HEK293 (cell line): ENCODE data around the gene TSBP1.

Experiments used
- CTCF ChIA-PET: fragments of 350-600 bp; formaldehyde crosslinking; extraction: SDS; loops from one replicate; lab custom pipeline; 2021; ENCODE audit warnings: antibody characterized with exemption; lab: Yijun Ruan, JAX
- POLR2A ChIA-PET: fragments of 300-600 bp; formaldehyde crosslinking; extraction: SDS; loops from one replicate; lab custom pipeline; 2020; ENCODE audit warnings: antibody characterized with exemption, inconsistent platforms; lab: Yijun Ruan, JAX
- H3K27ac ChIP-seq: fragments of 200-500 bp; sonication (Bioruptor generic); 2 replicates; pipeline ENCODE4 v1.5.1; 2014; ENCODE audit warnings: low read depth, low read length, control low read depth, inconsistent platforms; ENCODE audit errors: extremely low read depth
- H3K36me3 ChIP-seq, 2 experiments: fragments of 200-500 bp in 1 of 2; sonication (Bioruptor generic) in 1 of 2; 1 replicate in 1 of 2; 2 replicates in 1 of 2; pipeline ENCODE4 v1.5.1; 2014 to 2017; ENCODE audit warnings: inconsistent platforms in 2 of 2, low read length in 2 of 2; ENCODE audit not compliant: control insufficient read depth in 2 of 2, insufficient read depth in 1 of 2
- H3K4me1 ChIP-seq: fragments of 200-500 bp; sonication (Bioruptor generic); 2 replicates; pipeline ENCODE4 v1.5.1; 2014; ENCODE audit warnings: mild to moderate bottlenecking, low read length, inconsistent platforms; ENCODE audit not compliant: control insufficient read depth, insufficient read depth
- H3K4me3 ChIP-seq: 2 replicates; pipeline ENCODE4 v1.5.1; 2011; ENCODE audit warnings: low read depth, mild to moderate bottlenecking, control low read depth, low read length, moderate library complexity
- H3K9me3 ChIP-seq: fragments of 200-500 bp; sonication (Bioruptor generic); 2 replicates; pipeline ENCODE4 v1.5.1; 2014; ENCODE audit warnings: low read depth, low read length, inconsistent platforms; ENCODE audit not compliant: control insufficient read depth, insufficient read depth
- GLIS1 ChIP-seq: fragments of 450-650 bp; formaldehyde crosslinking; IDR thresholded peaks from 2 replicates; pipeline ENCODE4 v1.5.1; 2016; ENCODE audit warnings: missing biosample characterization, missing genetic modification characterization
- KLF7 ChIP-seq: fragments of 450-650 bp; formaldehyde crosslinking; IDR thresholded peaks from 2 replicates; pipeline ENCODE4 v1.5.1; 2016; ENCODE audit warnings: missing biosample characterization, missing genetic modification characterization, borderline replicate concordance
- OVOL3 ChIP-seq: fragments of 450-650 bp; formaldehyde crosslinking; IDR thresholded peaks from 2 replicates; pipeline ENCODE4 v1.5.1; 2016; ENCODE audit warnings: missing biosample characterization, missing genetic modification characterization
- SALL2 ChIP-seq: fragments of 450-650 bp; formaldehyde crosslinking; IDR thresholded peaks from 2 replicates; pipeline ENCODE4 v1.5.0; 2017; ENCODE audit warnings: missing biosample characterization, mild to moderate bottlenecking, missing genetic modification characterization, borderline replicate concordance
- SCRT2 ChIP-seq: fragments of 450-650 bp; formaldehyde crosslinking; IDR thresholded peaks from 2 replicates; pipeline ENCODE4 v1.5.1; 2016; ENCODE audit warnings: missing biosample characterization, missing genetic modification characterization
- ZNF10 ChIP-seq: fragments of 450-650 bp; formaldehyde crosslinking; IDR thresholded peaks from 2 replicates; pipeline ENCODE4 v1.5.1; 2017; ENCODE audit warnings: missing biosample characterization, missing genetic modification characterization
- ZNF121 ChIP-seq: fragments of 450-650 bp; formaldehyde crosslinking; IDR thresholded peaks from 2 replicates; pipeline ENCODE4 v1.5.1; 2016; ENCODE audit warnings: missing biosample characterization, missing genetic modification characterization
- ZNF155 ChIP-seq: fragments of 450-650 bp; formaldehyde crosslinking; IDR thresholded peaks from 2 replicates; pipeline ENCODE4 v1.5.1; 2016; ENCODE audit warnings: missing biosample characterization, missing genetic modification characterization
- ZNF548 ChIP-seq: fragments of 450-650 bp; formaldehyde crosslinking; IDR thresholded peaks from 2 replicates; pipeline ENCODE4 v1.5.1; 2016; ENCODE audit warnings: missing biosample characterization, missing genetic modification characterization
- ZNF654 ChIP-seq: fragments of 450-650 bp; formaldehyde crosslinking; IDR thresholded peaks from 2 replicates; pipeline ENCODE4 v1.5.1; 2016; ENCODE audit warnings: low read depth, missing biosample characterization, missing genetic modification characterization
- ZNF664 ChIP-seq: fragments of 450-650 bp; formaldehyde crosslinking; IDR thresholded peaks from 2 replicates; pipeline ENCODE4 v1.5.1; 2016; ENCODE audit warnings: missing biosample characterization, missing genetic modification characterization
- ZNF791 ChIP-seq: fragments of 450-650 bp; formaldehyde crosslinking; IDR thresholded peaks from 2 replicates; pipeline ENCODE4 v1.5.1; 2016; ENCODE audit warnings: missing biosample characterization, missing genetic modification characterization
- TF ChIP-seq, protein P1 (sequence below): fragments of 450-650 bp; formaldehyde crosslinking; IDR thresholded peaks from 2 replicates; pipeline ENCODE4 v1.5.1; 2016; ENCODE audit warnings: missing biosample characterization, missing genetic modification characterization, borderline replicate concordance
- TF ChIP-seq, protein P2 (sequence below): fragments of 450-650 bp; formaldehyde crosslinking; IDR thresholded peaks from 2 replicates; pipeline ENCODE4 v1.5.1; 2016; ENCODE audit warnings: missing biosample characterization, missing genetic modification characterization
- TF ChIP-seq, protein P3 (sequence below): fragments of 450-650 bp; formaldehyde crosslinking; IDR thresholded peaks from 2 replicates; pipeline ENCODE4; 2016; ENCODE audit warnings: missing biosample characterization, missing genetic modification characterization
- TF ChIP-seq, protein P4 (sequence below): fragments of 450-650 bp; formaldehyde crosslinking; IDR thresholded peaks from 2 replicates; pipeline ENCODE4 v1.5.1; 2016; ENCODE audit warnings: missing biosample characterization, missing genetic modification characterization
- TF ChIP-seq, protein P5 (sequence below): fragments of 450-650 bp; formaldehyde crosslinking; IDR thresholded peaks from 2 replicates; pipeline ENCODE4 v1.5.1; 2016; ENCODE audit warnings: missing biosample characterization, missing genetic modification characterization
- TF ChIP-seq, protein P6 (sequence below): fragments of 450-650 bp; formaldehyde crosslinking; IDR thresholded peaks from 2 replicates; pipeline ENCODE4 v1.5.1; 2017; ENCODE audit warnings: missing biosample characterization, missing genetic modification characterization

TSBP1 gene

DNA sequence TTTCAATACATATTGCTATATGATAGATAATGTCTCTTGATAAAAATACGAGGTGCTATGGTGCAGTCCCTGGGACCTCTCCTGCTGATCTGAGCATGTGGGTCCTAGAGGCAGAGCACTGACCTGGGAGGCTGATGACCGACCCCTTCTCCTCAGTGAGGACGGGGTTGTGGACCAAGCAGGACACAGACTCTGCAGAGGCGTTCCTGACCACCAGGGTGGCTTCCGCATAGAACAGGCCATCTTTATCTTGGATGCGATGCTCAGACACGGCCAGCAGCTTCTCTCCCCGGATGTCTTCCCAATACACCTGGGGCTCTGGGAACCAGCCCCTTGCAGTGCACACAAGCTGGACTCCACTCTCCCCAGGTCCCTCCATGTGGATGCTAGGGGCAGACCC is 31.1 kb upstream of the TSBP1 start (continued):
- no peak for TF ChIP-seq ZNF155 (tag by site-specific recombination)
- no peak for TF ChIP-seq SALL2 (tag by site-specific recombination)
- TF ChIP-seq OVOL3 (tag by site-specific recombination): no peak
- TF ChIP-seq ZNF791 (tag by site-specific recombination): no peak
- no peak for TF ChIP-seq ZNF548 (tag by site-specific recombination)
- TF ChIP-seq, protein P1, sequence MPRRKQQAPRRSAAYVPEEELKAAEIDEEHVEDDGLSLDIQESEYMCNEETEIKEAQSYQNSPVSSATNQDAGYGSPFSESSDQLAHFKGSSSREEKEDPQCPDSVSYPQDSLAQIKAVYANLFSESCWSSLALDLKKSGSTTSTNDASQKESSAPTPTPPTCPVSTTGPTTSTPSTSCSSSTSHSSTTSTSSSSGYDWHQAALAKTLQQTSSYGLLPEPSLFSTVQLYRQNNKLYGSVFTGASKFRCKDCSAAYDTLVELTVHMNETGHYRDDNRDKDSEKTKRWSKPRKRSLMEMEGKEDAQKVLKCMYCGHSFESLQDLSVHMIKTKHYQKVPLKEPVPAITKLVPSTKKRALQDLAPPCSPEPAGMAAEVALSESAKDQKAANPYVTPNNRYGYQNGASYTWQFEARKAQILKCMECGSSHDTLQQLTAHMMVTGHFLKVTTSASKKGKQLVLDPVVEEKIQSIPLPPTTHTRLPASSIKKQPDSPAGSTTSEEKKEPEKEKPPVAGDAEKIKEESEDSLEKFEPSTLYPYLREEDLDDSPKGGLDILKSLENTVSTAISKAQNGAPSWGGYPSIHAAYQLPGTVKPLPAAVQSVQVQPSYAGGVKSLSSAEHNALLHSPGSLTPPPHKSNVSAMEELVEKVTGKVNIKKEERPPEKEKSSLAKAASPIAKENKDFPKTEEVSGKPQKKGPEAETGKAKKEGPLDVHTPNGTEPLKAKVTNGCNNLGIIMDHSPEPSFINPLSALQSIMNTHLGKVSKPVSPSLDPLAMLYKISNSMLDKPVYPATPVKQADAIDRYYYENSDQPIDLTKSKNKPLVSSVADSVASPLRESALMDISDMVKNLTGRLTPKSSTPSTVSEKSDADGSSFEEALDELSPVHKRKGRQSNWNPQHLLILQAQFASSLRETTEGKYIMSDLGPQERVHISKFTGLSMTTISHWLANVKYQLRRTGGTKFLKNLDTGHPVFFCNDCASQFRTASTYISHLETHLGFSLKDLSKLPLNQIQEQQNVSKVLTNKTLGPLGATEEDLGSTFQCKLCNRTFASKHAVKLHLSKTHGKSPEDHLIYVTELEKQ (tag by site-specific recombination): no peak
- TF ChIP-seq, protein P2, sequence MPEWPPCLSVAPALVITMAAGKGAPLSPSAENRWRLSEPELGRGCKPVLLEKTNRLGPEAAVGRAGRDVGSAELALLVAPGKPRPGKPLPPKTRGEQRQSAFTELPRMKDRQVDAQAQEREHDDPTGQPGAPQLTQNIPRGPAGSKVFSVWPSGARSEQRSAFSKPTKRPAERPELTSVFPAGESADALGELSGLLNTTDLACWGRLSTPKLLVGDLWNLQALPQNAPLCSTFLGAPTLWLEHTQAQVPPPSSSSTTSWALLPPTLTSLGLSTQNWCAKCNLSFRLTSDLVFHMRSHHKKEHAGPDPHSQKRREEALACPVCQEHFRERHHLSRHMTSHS: no peak
- TF ChIP-seq, all 188 proteins: peak for 0

DNA sequence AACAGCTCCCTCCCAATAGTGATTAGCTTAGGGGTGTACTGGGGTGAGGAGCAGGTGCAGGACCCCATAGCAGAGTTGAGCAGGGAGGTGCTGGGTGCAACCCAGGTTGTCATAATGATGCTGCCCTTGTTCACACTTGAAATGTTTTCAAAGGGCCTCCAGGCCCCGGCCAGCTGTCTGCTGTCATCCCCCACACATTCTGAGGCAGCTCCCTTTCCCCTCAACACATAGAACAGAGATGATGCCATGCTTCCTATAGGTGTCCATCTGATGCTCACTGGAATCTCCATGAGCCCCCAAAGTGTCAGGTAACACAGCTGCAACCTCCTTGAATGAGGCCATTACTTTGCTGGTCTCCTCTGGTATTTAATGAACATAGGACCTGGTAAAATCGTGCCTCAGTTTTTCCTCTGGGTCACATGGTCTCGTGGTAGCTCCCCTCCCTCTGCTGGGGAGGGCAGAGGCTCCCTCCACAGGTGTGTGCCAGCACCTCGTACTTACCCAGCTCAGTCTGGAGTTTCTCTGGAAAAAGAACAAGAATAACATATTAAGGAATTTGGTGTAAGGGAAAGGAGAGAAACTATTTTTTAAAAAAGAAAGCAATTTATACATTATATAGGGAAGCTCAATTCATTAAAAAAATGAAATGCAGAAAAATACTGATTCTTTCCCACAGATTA is 29.7 kb upstream of the TSBP1 start:
- H3K27ac ChIP-seq: no peak overlapping the region
- CTCF ChIA-PET: interaction anchor here (0.6 to 2.1 kb wide), 7 partner anchors 9 to 299 kb away, joined by 3 to 25 read pairs (median 3); no protein-coding TSS in a partner anchor
- H3K36me3 ChIP-seq: no peaks in the 10 kb centered on the region
- no peaks in the 10 kb centered on the region for H3K9me3 ChIP-seq
- TF ChIP-seq SCRT2: 0 out of 2 replicates have a peak, but pooled peaks have one; percentile 13
- TF ChIP-seq, protein P3, sequence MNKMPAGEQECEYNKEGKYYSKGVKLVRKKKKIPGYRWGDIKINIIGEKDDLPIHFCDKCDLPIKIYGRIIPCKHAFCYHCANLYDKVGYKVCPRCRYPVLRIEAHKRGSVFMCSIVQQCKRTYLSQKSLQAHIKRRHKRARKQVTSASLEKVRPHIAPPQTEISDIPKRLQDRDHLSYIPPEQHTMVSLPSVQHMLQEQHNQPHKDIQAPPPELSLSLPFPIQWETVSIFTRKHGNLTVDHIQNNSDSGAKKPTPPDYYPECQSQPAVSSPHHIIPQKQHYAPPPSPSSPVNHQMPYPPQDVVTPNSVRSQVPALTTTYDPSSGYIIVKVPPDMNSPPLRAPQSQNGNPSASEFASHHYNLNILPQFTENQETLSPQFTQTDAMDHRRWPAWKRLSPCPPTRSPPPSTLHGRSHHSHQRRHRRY: no peak
- TF ChIP-seq, all 188 proteins: peak for 1
- no peaks in the 10 kb centered on the region for H3K4me1 ChIP-seq
- POLR2A ChIA-PET: interaction anchor here (0.5 kb wide), 1 partner anchor 186 kb away, joined by 3 read pairs; no protein-coding TSS in a partner anchor
- H3K4me3 ChIP-seq: no peak overlapping the region

DNA sequence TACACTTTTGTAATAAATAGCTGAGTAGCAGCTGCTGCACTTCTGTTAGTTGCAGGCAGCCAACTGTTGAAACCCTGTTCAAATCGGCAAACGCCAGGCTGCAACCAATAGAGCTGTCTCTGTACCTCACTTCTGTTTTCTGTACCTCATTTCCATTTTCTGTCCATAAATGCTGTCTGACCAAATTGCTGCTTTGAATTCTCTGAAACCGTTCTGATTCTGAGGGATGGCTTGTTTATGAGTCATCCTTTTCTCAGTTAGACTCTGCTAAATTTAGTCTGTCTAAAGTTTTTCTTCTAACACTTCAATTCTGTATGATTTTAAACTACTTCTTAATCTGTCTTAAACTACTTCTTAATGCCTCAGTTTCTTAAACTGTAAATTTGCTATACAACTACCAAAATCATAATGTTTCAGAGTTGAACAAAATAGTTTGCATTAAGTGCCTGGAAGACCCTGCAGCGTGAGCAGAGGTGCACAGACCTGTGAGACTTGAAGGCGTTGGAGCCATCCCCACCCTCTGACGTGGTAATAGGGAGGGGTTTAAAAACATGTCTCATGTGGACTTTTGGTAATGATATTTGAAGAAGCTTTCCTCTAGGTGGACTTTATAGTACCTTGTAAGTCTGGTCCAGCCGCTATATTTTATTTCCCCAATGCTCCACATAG is 25.7 kb upstream of the TSBP1 start:
- Histone ChIP-seq H3K4me1 (no peaks in the 10 kb centered on the region), H3K27ac (no peak overlapping the region), H3K4me3 (no peak overlapping the region), H3K9me3 (no peaks in the 10 kb centered on the region), H3K36me3 (no peaks in the 10 kb centered on the region)
- TF ChIP-seq ZNF10 (tag by site-specific recombination) (no peak), ZNF654 (tag by site-specific recombination) (no peak), GLIS1 (tag by site-specific recombination) (no peak), ZNF664 (tag by site-specific recombination) (no peak), ZNF121 (tag by site-specific recombination) (no peak), KLF7 (tag by site-specific recombination) (no peak)
- TF ChIP-seq, protein P4, sequence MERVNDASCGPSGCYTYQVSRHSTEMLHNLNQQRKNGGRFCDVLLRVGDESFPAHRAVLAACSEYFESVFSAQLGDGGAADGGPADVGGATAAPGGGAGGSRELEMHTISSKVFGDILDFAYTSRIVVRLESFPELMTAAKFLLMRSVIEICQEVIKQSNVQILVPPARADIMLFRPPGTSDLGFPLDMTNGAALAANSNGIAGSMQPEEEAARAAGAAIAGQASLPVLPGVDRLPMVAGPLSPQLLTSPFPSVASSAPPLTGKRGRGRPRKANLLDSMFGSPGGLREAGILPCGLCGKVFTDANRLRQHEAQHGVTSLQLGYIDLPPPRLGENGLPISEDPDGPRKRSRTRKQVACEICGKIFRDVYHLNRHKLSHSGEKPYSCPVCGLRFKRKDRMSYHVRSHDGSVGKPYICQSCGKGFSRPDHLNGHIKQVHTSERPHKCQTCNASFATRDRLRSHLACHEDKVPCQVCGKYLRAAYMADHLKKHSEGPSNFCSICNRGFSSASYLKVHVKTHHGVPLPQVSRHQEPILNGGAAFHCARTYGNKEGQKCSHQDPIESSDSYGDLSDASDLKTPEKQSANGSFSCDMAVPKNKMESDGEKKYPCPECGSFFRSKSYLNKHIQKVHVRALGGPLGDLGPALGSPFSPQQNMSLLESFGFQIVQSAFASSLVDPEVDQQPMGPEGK (tag by site-specific recombination): no peak
- TF ChIP-seq, protein P5, sequence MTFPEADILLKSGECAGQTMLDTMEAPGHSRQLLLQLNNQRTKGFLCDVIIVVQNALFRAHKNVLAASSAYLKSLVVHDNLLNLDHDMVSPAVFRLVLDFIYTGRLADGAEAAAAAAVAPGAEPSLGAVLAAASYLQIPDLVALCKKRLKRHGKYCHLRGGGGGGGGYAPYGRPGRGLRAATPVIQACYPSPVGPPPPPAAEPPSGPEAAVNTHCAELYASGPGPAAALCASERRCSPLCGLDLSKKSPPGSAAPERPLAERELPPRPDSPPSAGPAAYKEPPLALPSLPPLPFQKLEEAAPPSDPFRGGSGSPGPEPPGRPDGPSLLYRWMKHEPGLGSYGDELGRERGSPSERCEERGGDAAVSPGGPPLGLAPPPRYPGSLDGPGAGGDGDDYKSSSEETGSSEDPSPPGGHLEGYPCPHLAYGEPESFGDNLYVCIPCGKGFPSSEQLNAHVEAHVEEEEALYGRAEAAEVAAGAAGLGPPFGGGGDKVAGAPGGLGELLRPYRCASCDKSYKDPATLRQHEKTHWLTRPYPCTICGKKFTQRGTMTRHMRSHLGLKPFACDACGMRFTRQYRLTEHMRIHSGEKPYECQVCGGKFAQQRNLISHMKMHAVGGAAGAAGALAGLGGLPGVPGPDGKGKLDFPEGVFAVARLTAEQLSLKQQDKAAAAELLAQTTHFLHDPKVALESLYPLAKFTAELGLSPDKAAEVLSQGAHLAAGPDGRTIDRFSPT (tag by site-specific recombination): no peak
- TF ChIP-seq, protein P6, sequence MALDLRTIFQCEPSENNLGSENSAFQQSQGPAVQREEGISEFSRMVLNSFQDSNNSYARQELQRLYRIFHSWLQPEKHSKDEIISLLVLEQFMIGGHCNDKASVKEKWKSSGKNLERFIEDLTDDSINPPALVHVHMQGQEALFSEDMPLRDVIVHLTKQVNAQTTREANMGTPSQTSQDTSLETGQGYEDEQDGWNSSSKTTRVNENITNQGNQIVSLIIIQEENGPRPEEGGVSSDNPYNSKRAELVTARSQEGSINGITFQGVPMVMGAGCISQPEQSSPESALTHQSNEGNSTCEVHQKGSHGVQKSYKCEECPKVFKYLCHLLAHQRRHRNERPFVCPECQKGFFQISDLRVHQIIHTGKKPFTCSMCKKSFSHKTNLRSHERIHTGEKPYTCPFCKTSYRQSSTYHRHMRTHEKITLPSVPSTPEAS (tag by site-specific recombination): no peak
- POLR2A ChIA-PET: no interaction called here
- CTCF ChIA-PET: interaction anchor here (0.6 to 4.2 kb wide), 3 partner anchors 16 to 749 kb away, joined by 3 to 28 read pairs (median 4); no protein-coding TSS in a partner anchor
